Measurements from ENCODE around the gene PIKFYVE. TPM values are rescaled to one million over a fixed set of nuclear protein-coding genes. Genes with fewer than 3 reads are reported as not detected.

Gene PIKFYVE
- total and polyA plus RNA-seq, 2 of the 8 experiments (the other 6 are each of a cell fraction or from before 2014, with no cell fraction given), result 8.8 to 33.5 TPM

- Histone ChIP-seq H2BK5ac (ENCODE audit: low read depth, low read length) (no peak overlapping the region), H3K79me1 (ENCODE audit: low read depth, low read length) (no peaks in the 10 kb centered on the region), H3K4me3 (ENCODE audit: extremely low read depth in 1 of 4, insufficient read depth in 2 of 4, low read depth in 3 of 4, low read length in 4 of 4) (no peak overlapping the region), H2BK120ac (replicated peaks; ENCODE audit: low read depth, low read length) (no peak overlapping the region), H3K56ac (replicated peaks; ENCODE audit: insufficient read length, low read depth, low read length) (no peak overlapping the region), H3K9ac (replicated peaks in 1 of 4; ENCODE audit: extremely low read depth in 1 of 4, low read depth in 3 of 4, low read length in 3 of 4) (no peak overlapping the region), H3K9me3 (ENCODE audit: insufficient read depth in 2 of 2, low read depth in 1 of 2, low read length in 1 of 2) (no peaks in the 10 kb centered on the region), H3K27me3 (replicated peaks in 1 of 4; ENCODE audit: control insufficient read depth in 3 of 4, extremely low read depth in 1 of 4, insufficient read depth in 3 of 4, low read length in 3 of 4) (no peaks in the 10 kb centered on the region), H3K23me2 (ENCODE audit: low read depth, low read length) (no peaks in the 10 kb centered on the region), H3K4me2 (ENCODE audit: insufficient read depth in 1 of 2, low read depth in 2 of 2, low read length in 2 of 2) (no peak overlapping the region), H2AFZ (ENCODE audit: low read length) (no peak overlapping the region), H3K36me3 (ENCODE audit: control insufficient read depth in 2 of 4, insufficient read depth in 4 of 4, low read length in 3 of 4) (peaks cover 10 to 74% (median 32%) of the 10 kb centered on the region in 4 experiments), H3K27ac (ENCODE audit: low read depth, low read length) (no peak overlapping the region), H3K79me2 (ENCODE audit: control insufficient read depth in 1 of 2, insufficient read depth in 2 of 2, low read length in 2 of 2) (no peaks in the 10 kb centered on the region), H2AK5ac (ENCODE audit: low read depth, low read length) (no peak overlapping the region), H3K14ac (ENCODE audit: insufficient read length) (no peak overlapping the region), H3K4ac (replicated peaks; ENCODE audit: insufficient read length, low read depth, low read length) (no peak overlapping the region), H2BK20ac (ENCODE audit: low read length) (no peak overlapping the region), H3K18ac (ENCODE audit: extremely low read depth, low read length) (no peak overlapping the region), H2BK15ac (ENCODE audit: low read length) (no peak overlapping the region), H4K91ac (replicated peaks; ENCODE audit: insufficient read length, low read length) (no peak overlapping the region), H4K5ac (ENCODE audit: insufficient read length, low read depth, low read length) (no peak overlapping the region), H3K23ac (ENCODE audit: insufficient read length) (no peak overlapping the region), H4K20me1 (replicated peaks in 1 of 2; ENCODE audit: control insufficient read depth in 1 of 2, insufficient read depth in 2 of 2, low read length in 2 of 2) (no peaks in the 10 kb centered on the region), H2BK12ac (ENCODE audit: low read depth, low read length) (no peak overlapping the region), H3K4me1 (replicated peaks in 1 of 4; ENCODE audit: control insufficient read depth in 3 of 4, insufficient read depth in 4 of 4, low read length in 3 of 4) (no peaks in the 10 kb centered on the region), H4K8ac (ENCODE audit: extremely low read depth, insufficient read depth, low read length) (no peak overlapping the region)
- FAIRE-seq (no peak), DNase-seq (ENCODE audit: low read depth in 1 of 2, low spot score in 2 of 2) (no peak)
- TF ChIP-seq JUND (IDR thresholded peaks at IDR 0.05; ENCODE audit: low read length), result no peak
- TF ChIP-seq CREB1 (IDR thresholded peaks at IDR 0.05), result no peak
- TF ChIP-seq KDM5A (IDR thresholded peaks at IDR 0.05; ENCODE audit: low read length), result no peak
- no peak for TF ChIP-seq YY1 (IDR thresholded peaks at IDR 0.05; ENCODE audit: low read depth, low read length)
- TF ChIP-seq NANOG (IDR thresholded peaks at IDR 0.05; ENCODE audit: insufficient read depth, low read depth, low read length, poor library complexity, severe bottlenecking), result no peak
- no peak for TF ChIP-seq SIX5 (IDR thresholded peaks at IDR 0.05; ENCODE audit: low read depth, low read length)
- TF ChIP-seq CTBP2 (IDR thresholded peaks at IDR 0.05; ENCODE audit: borderline replicate concordance, insufficient read depth, insufficient read length, low read length), result no peak
- TF ChIP-seq KDM1A (IDR thresholded peaks at IDR 0.05; ENCODE audit: borderline replicate concordance, low read length), result no peak
- TF ChIP-seq EZH2 (IDR thresholded peaks at IDR 0.05; ENCODE audit: low read depth, low read length, severe bottlenecking), result no peak
- no peak for TF ChIP-seq POU5F1 (IDR thresholded peaks at IDR 0.05; ENCODE audit: low read depth, low read length)
- TF ChIP-seq, protein P1, sequence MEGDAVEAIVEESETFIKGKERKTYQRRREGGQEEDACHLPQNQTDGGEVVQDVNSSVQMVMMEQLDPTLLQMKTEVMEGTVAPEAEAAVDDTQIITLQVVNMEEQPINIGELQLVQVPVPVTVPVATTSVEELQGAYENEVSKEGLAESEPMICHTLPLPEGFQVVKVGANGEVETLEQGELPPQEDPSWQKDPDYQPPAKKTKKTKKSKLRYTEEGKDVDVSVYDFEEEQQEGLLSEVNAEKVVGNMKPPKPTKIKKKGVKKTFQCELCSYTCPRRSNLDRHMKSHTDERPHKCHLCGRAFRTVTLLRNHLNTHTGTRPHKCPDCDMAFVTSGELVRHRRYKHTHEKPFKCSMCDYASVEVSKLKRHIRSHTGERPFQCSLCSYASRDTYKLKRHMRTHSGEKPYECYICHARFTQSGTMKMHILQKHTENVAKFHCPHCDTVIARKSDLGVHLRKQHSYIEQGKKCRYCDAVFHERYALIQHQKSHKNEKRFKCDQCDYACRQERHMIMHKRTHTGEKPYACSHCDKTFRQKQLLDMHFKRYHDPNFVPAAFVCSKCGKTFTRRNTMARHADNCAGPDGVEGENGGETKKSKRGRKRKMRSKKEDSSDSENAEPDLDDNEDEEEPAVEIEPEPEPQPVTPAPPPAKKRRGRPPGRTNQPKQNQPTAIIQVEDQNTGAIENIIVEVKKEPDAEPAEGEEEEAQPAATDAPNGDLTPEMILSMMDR (IDR thresholded peaks at IDR 0.05; ENCODE audit: control extremely low read depth in 1 of 3, insufficient read depth in 1 of 3, low read depth in 1 of 3, low read length in 3 of 3), result no peak
- ChIA-PET POLR2A (ENCODE audit: partially characterized antibody) (interaction anchor here (1.1 kb wide), 1 partner anchor 22 kb away, joined by 3 read pairs; no protein-coding TSS in a partner anchor), CTCF (ENCODE audit: partially characterized antibody) (interaction anchor here (0.9 to 1.3 kb wide), 4 partner anchors 21 to 159 kb away, joined by 3 to 5 read pairs (median 5); no protein-coding TSS in a partner anchor)
These were observed 68.2 kb downstream of the PIKFYVE start for GRCh38 chr2:208334230-208334629.
